OCI-LY1 (cell line): ENCODE results near the gene SMYD3.

Experiments used
- H2AFZ ChIP-seq: fragments of 200-600 bp; sonication (generic), shearing (Covaris generic); 2 replicates; pipeline ENCODE4 v1.6.0; 2014; ENCODE audit warnings: antibody characterized with exemption, mild to moderate bottlenecking, low read length
- H3F3A ChIP-seq: fragments of 200-600 bp; sonication (generic), shearing (Covaris generic); 2 replicates; pipeline ENCODE4 v1.6.0; 2014; ENCODE audit warnings: mild to moderate bottlenecking, antibody characterized with exemption, low read length, moderate library complexity; ENCODE audit not compliant: insufficient read depth
- H3K27ac ChIP-seq: fragments of 200-600 bp; sonication (generic); 2 replicates; pipeline ENCODE4 v1.5.1; 2014; ENCODE audit warnings: low read length, mixed run types, mild to moderate bottlenecking, low read depth; ENCODE audit not compliant: poor library complexity, severe bottlenecking
- H3K27me3 ChIP-seq: fragments of 200-600 bp; sonication (generic); 2 replicates; pipeline ENCODE4 v1.6.0; 2014; ENCODE audit warnings: antibody characterized with exemption, mild to moderate bottlenecking, low read length, moderate library complexity; ENCODE audit not compliant: insufficient read depth
- H3K36me3 ChIP-seq: fragments of 200-600 bp; sonication (generic); 2 replicates; pipeline ENCODE4 v1.6.1; 2014; ENCODE audit warnings: mild to moderate bottlenecking, antibody characterized with exemption, low read length, moderate library complexity, mixed read lengths; ENCODE audit not compliant: insufficient read depth
- H3K4me1 ChIP-seq: fragments of 200-600 bp; sonication (generic); 2 replicates; pipeline ENCODE4 v1.5.1; 2014; ENCODE audit warnings: mild to moderate bottlenecking, low read length, moderate library complexity; ENCODE audit not compliant: insufficient read depth, severe bottlenecking
- H3K4me2 ChIP-seq: fragments of 200-600 bp; sonication (generic), shearing (Covaris generic); 2 replicates; pipeline ENCODE4 v1.6.1; 2014; ENCODE audit warnings: low read length
- H3K4me3 ChIP-seq: fragments of 200-600 bp; sonication (generic); 2 replicates; pipeline ENCODE4 v1.5.1; 2014; ENCODE audit warnings: low read length, low read depth, mild to moderate bottlenecking, mixed read lengths; ENCODE audit not compliant: poor library complexity, severe bottlenecking
- H3K79me2 ChIP-seq: fragments of 200-600 bp; shearing (Covaris generic); 2 replicates; pipeline ENCODE4 v1.6.1; 2016; ENCODE audit warnings: mixed run types, low read length, mixed read lengths; ENCODE audit not compliant: insufficient read depth
- H3K9ac ChIP-seq: fragments of 200-600 bp; sonication (generic), shearing (Covaris generic); 2 replicates; pipeline ENCODE4 v1.6.1; 2014; ENCODE audit warnings: mild to moderate bottlenecking, low read length, mixed read lengths
- H3K9me2 ChIP-seq: fragments of 200-600 bp; sonication (generic), shearing (Covaris generic); 2 replicates; pipeline ENCODE4 v1.6.1; 2014; ENCODE audit warnings: low read depth, mild to moderate bottlenecking, low read length, mixed read lengths
- H3K9me3 ChIP-seq: fragments of 200-600 bp; shearing (Covaris generic); 2 replicates; pipeline ENCODE4 v1.6.1; 2014; ENCODE audit warnings: low read length, mixed read lengths
- H4K20me1 ChIP-seq: fragments of 200-600 bp; sonication (generic), shearing (Covaris generic); 2 replicates; pipeline ENCODE4 v1.6.0; 2016; ENCODE audit warnings: mild to moderate bottlenecking, low read length; ENCODE audit not compliant: insufficient read depth
- EZH2 ChIP-seq: fragments of 200-600 bp; sonication (generic), shearing (Covaris generic); IDR thresholded peaks from 2 replicates; pipeline ENCODE4 v1.8.0; 2017; ENCODE audit warnings: borderline replicate concordance, mixed run types, mild to moderate bottlenecking, antibody characterized with exemption, low read length, moderate library complexity, mixed read lengths
- TF ChIP-seq, protein P1 (sequence below): fragments of 200-600 bp; sonication (generic), shearing (Covaris generic); IDR thresholded peaks from 2 replicates; pipeline ENCODE4 v1.5.1; 2017; ENCODE audit warnings: mild to moderate bottlenecking, antibody characterized with exemption, low read length, moderate library complexity, mixed read lengths

The SMYD3 gene

DNA sequence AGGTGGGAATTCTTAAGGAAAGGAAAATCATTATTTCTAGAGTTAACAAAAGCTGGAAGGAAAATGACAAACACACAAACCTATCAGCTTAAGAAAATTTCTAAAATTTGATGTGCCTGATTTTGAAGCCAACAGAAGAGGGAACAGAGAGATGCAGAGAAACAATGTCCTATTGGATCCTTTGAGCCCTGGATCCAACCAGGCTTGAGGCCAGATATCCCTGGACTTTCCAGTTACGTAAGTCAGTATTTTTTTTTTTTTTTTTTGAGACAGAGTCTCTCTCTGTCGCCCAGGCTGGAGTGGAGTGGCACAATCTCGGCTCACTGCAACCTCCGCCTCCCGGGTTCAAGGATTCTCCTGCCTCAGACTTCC, 703.4 kb downstream of the SMYD3 start:
- Histone ChIP-seq H3K9me3 (no peaks in the 10 kb centered on the region), H4K20me1 (no peaks in the 10 kb centered on the region), H3K4me2 (no peak overlapping the region), H3K4me1 (peaks cover 19% of the 10 kb centered on the region), H3K27ac (no peak overlapping the region), H3K79me2 (no peaks in the 10 kb centered on the region), H3F3A (no peaks in the 10 kb centered on the region), H3K9ac (no peak overlapping the region), H3K27me3 (no peaks in the 10 kb centered on the region), H3K9me2 (no peaks in the 10 kb centered on the region), H3K36me3 (no peaks in the 10 kb centered on the region), H2AFZ (no peak overlapping the region), H3K4me3 (no peak overlapping the region)
- TF ChIP-seq, protein P1, sequence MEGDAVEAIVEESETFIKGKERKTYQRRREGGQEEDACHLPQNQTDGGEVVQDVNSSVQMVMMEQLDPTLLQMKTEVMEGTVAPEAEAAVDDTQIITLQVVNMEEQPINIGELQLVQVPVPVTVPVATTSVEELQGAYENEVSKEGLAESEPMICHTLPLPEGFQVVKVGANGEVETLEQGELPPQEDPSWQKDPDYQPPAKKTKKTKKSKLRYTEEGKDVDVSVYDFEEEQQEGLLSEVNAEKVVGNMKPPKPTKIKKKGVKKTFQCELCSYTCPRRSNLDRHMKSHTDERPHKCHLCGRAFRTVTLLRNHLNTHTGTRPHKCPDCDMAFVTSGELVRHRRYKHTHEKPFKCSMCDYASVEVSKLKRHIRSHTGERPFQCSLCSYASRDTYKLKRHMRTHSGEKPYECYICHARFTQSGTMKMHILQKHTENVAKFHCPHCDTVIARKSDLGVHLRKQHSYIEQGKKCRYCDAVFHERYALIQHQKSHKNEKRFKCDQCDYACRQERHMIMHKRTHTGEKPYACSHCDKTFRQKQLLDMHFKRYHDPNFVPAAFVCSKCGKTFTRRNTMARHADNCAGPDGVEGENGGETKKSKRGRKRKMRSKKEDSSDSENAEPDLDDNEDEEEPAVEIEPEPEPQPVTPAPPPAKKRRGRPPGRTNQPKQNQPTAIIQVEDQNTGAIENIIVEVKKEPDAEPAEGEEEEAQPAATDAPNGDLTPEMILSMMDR = no peak
- TF ChIP-seq EZH2 = no peak

DNA sequence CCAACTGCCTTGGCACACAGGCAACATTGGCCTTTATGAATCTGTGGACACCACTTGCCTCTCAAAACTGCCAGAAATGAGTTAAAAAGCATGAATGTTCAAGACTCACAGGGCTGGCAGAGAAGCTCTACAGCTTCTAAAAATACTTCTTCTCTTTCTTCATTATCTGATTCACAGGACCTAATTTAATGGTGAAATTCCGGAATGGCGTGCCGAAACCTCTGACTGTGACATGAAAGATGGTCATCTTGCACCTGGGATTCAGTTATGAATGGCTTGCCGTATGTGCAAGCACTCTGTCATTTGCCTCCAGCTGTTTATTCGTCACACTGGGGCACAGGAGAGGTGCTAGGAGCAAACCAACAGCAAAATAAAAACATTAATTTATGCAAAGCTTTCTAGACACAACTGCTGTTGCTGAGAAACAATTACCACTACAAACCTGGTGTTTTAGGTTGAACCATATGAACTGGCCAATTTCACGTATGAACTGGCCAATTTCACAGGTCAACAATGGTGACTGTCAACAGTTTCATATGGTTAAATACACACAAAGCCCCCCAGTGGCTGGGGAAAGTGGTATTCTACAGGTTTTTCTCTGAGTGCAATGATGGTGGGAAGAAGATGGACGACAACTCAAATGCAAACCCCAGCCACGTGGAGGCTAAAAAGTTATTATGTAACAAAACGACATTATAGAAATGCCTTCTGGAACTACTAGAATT, 704.0 kb downstream of the SMYD3 start:
- no peaks in the 10 kb centered on the region for H3K27me3 ChIP-seq

DNA sequence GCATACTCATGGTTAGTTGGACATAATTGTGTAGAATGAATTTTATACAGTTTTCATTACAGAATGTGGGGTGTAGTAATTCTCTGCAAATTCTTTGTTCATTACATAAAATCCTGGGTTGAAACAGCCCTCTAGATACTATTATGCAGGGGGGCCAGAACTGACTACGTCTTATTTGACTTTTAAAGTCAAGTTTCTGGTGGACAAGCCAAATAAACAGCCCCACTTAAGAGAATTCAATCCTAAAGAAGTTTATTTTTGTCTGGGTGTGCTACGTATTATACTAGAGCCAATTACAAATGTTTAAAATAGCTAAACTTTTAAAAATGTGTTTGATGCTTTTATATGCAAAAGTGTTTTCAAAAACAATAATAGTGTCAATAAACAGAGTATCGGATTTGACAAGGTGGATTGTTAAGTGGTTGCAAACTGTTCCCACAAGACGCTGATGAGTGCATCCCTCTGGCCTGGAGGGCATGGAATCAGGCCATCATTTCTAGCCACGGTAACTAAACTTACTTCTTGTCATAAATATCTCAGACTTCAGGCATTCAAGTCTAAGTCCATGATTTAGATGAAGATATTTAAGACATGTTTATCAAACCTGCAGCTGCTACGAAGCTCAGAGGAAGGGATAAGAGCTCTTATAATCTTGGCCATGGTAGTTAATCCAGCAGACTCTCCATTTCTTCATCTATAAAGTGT, 706.0 kb downstream of the SMYD3 start:
- TF ChIP-seq, protein P1 = no peak
- Histone ChIP-seq H3K4me1 (no peaks in the 10 kb centered on the region), H3K4me3 (no peak overlapping the region), H3K36me3 (no peaks in the 10 kb centered on the region), H3F3A (no peaks in the 10 kb centered on the region), H3K9ac (no peak overlapping the region), H4K20me1 (no peaks in the 10 kb centered on the region), H3K27ac (no peak overlapping the region), H3K9me2 (no peaks in the 10 kb centered on the region), H3K9me3 (no peaks in the 10 kb centered on the region), H3K79me2 (no peaks in the 10 kb centered on the region), H3K4me2 (no peak overlapping the region), H2AFZ (no peak overlapping the region), H3K27me3 (no peaks in the 10 kb centered on the region)

More for the DNA sequence above, 704.0 kb downstream of the SMYD3 start:
- TF ChIP-seq, protein P1 = no peak
- no peak for TF ChIP-seq EZH2
- no peak overlapping the region for H3K4me3 ChIP-seq
- no peak overlapping the region for H2AFZ ChIP-seq
- no peaks in the 10 kb centered on the region for H3K9me2 ChIP-seq
- H3K4me1 ChIP-seq = peaks cover 13% of the 10 kb centered on the region
- H3F3A ChIP-seq = no peaks in the 10 kb centered on the region
- H4K20me1 ChIP-seq = no peaks in the 10 kb centered on the region
- no peak overlapping the region for H3K4me2 ChIP-seq
- H3K27ac ChIP-seq = no peak overlapping the region
- no peaks in the 10 kb centered on the region for H3K9me3 ChIP-seq
- H3K9ac ChIP-seq = no peak overlapping the region
- H3K79me2 ChIP-seq = no peaks in the 10 kb centered on the region
- no peaks in the 10 kb centered on the region for H3K36me3 ChIP-seq
